ENCODE data around the gene TFIP11.

TFIP11 gene

GRCh38 chr22:26514419-26515161 lies 2.3 kb upstream of the TFIP11 start:
- H3K79me2 ChIP-seq (ENCODE audit: low read length) = peaks cover 27% of the 10 kb centered on the region

DNA sequence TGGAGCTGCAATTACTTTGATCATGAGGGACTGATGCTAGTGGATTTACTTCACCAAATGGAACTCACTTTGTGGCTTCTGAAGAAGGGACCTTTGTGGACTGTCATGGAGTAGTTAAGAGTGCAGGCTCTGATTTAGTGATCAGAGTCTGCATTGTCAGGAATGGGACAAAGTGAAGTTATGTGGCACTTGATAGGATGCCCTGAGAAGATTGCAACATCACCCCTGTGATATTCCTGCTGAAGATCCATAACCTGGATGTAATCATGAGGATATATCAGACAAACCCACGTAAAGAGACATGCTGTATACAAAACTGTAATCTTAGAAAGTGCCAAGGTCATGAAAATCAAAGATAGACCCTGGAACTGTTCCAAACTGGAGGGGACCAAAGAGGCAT lies 1.6 kb upstream of the TFIP11 start:
- Histone ChIP-seq H3K27me3 (ENCODE audit: low read depth, low read length) (no peaks in the 10 kb centered on the region), H3K4me3 (ENCODE audit: low read length) (no peak overlapping the region), H4K20me1 (ENCODE audit: insufficient read depth, low read length) (no peaks in the 10 kb centered on the region), H2AFZ (ENCODE audit: low read depth, low read length) (no peak overlapping the region), H3K79me2 (ENCODE audit: low read length) (peaks cover 27% of the 10 kb centered on the region), H3K9ac (ENCODE audit: low read length) (no peak overlapping the region), H3K4me2 (ENCODE audit: low read length) (peak overlapping the region; percentile 71; the same call in 1 of the 2 replicates), H3K4me1 (ENCODE audit: low read length) (peaks cover 16% of the 10 kb centered on the region), H3K9me3 (ENCODE audit: insufficient read depth, low read length) (no peaks in the 10 kb centered on the region), H3K36me3 (replicated peaks; ENCODE audit: low read depth, low read length) (peaks cover 12% of the 10 kb centered on the region), H3K27ac (ENCODE audit: low read length) (no peak overlapping the region)
- TF ChIP-seq EZH2phosphoT487 (IDR thresholded peaks at IDR 0.05; ENCODE audit: low read depth) (no peak), CTCF (IDR thresholded peaks at IDR 0.05; ENCODE audit: low read depth, low read length) (no peak)

More at GRCh38 chr22:26514419-26515161, 2.3 kb upstream of the TFIP11 start:
- Histone ChIP-seq H3K4me3 (ENCODE audit: low read length) (no peak overlapping the region), H3K36me3 (replicated peaks; ENCODE audit: low read depth, low read length) (peaks cover 6% of the 10 kb centered on the region), H3K9ac (ENCODE audit: low read length) (no peak overlapping the region), H3K27ac (ENCODE audit: low read length) (no peak overlapping the region), H3K27me3 (ENCODE audit: low read depth, low read length) (no peaks in the 10 kb centered on the region), H3K9me3 (ENCODE audit: insufficient read depth, low read length) (no peaks in the 10 kb centered on the region), H3K4me2 (ENCODE audit: low read length) (no peak overlapping the region), H4K20me1 (ENCODE audit: insufficient read depth, low read length) (no peaks in the 10 kb centered on the region), H3K4me1 (ENCODE audit: low read length) (peaks cover 16% of the 10 kb centered on the region), H2AFZ (ENCODE audit: low read depth, low read length) (no peak overlapping the region)
- no peak for TF ChIP-seq CTCF (IDR thresholded peaks at IDR 0.05; ENCODE audit: low read depth, low read length)
- no peak for TF ChIP-seq EZH2phosphoT487 (IDR thresholded peaks at IDR 0.05; ENCODE audit: low read depth)

- no peak overlapping the region for H3K27ac ChIP-seq (ENCODE audit: low read length)
- no peaks in the 10 kb centered on the region for H4K20me1 ChIP-seq (ENCODE audit: insufficient read depth, low read length)
- H3K9me3 ChIP-seq (ENCODE audit: insufficient read depth, low read length) = no peaks in the 10 kb centered on the region
- no peak overlapping the region for H3K4me2 ChIP-seq (ENCODE audit: low read length)
- peaks cover 10% of the 10 kb centered on the region for H3K4me1 ChIP-seq (ENCODE audit: low read length)
- no peak overlapping the region for H3K9ac ChIP-seq (ENCODE audit: low read length)
- no peak overlapping the region for H2AFZ ChIP-seq (ENCODE audit: low read depth, low read length)
- peaks cover 45% of the 10 kb centered on the region for H3K36me3 ChIP-seq (replicated peaks; ENCODE audit: low read depth, low read length)
- no peak overlapping the region for H3K4me3 ChIP-seq (ENCODE audit: low read length)
- no peak for TF ChIP-seq CTCF (IDR thresholded peaks at IDR 0.05; ENCODE audit: low read depth, low read length)
- no peak for TF ChIP-seq EZH2phosphoT487 (IDR thresholded peaks at IDR 0.05; ENCODE audit: low read depth)
- H3K79me2 ChIP-seq (ENCODE audit: low read length) = peaks cover 20% of the 10 kb centered on the region
- H3K27me3 ChIP-seq (ENCODE audit: low read depth, low read length) = no peaks in the 10 kb centered on the region
Measured at GRCh38 chr22:26508148-26508547, 4.1 kb downstream of the TFIP11 start.

DNA sequence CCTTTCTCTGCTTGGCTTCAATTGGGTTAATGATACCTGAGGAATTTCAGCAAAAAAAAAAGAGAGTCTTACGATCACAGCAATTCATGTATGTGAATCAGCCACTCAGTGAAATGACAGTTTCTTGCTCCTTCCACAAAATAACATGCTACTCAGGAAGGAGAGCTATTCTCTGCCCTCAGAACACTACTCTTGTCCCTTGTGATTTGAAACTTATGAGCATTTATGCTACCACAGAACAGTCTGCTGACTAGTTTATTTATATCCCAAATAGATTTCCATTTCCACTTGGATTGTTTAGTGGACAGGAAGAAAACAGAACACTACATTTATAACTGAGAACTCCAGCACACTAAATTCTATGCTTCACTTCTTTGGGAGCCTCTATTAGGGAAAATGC lies 8.5 kb downstream of the TFIP11 start:
- H3K27ac ChIP-seq (ENCODE audit: low read length) = no peak overlapping the region
- peaks cover 61% of the 10 kb centered on the region for H3K36me3 ChIP-seq (replicated peaks; ENCODE audit: low read depth, low read length)
- no peak overlapping the region for H3K4me2 ChIP-seq (ENCODE audit: low read length)

More for the DNA sequence above, 8.5 kb downstream of the TFIP11 start:
- H4K20me1 ChIP-seq (ENCODE audit: insufficient read depth, low read length) = no peaks in the 10 kb centered on the region
- no peaks in the 10 kb centered on the region for H3K79me2 ChIP-seq (ENCODE audit: low read length)
- H3K4me1 ChIP-seq (ENCODE audit: low read length) = no peaks in the 10 kb centered on the region
- H2AFZ ChIP-seq (ENCODE audit: low read depth, low read length) = no peak overlapping the region
- H3K4me3 ChIP-seq (ENCODE audit: low read length) = no peak overlapping the region
- H3K9ac ChIP-seq (ENCODE audit: low read length) = no peak overlapping the region
- H3K27me3 ChIP-seq (ENCODE audit: low read depth, low read length) = no peaks in the 10 kb centered on the region
- H3K9me3 ChIP-seq (ENCODE audit: insufficient read depth, low read length) = no peaks in the 10 kb centered on the region
- no peak for TF ChIP-seq CTCF (IDR thresholded peaks at IDR 0.05; ENCODE audit: low read depth, low read length)
- TF ChIP-seq EZH2phosphoT487 (IDR thresholded peaks at IDR 0.05; ENCODE audit: low read depth) = no peak

All from OCI-LY3 (cell line).